K562 (cell line): ENCODE results near the gene GRIA3. TPM values are rescaled to one million over a fixed set of nuclear protein-coding genes. Genes with fewer than 3 reads are reported as not detected.

ENCODE experiments used
- CXXC5 ChIP-seq: fragments of 250-450 bp; sonication (Bioruptor Pico); IDR thresholded peaks from 2 replicates; pipeline ENCODE4 v1.8.0; 2022; ENCODE audit warnings: inconsistent platforms, mild to moderate bottlenecking, moderate library complexity
- FIP1L1 ChIP-seq: fragments of 200-400 bp; formaldehyde crosslinking; IDR thresholded peaks from 2 replicates; pipeline ENCODE4 v1.6.1; 2018; ENCODE audit warnings: mild to moderate bottlenecking, low read depth, low read length; ENCODE audit not compliant: poor library complexity, severe bottlenecking
- GATAD2B ChIP-seq: fragments of 450-650 bp; IDR thresholded peaks from 2 replicates; pipeline ENCODE4 v1.6.1; 2017; ENCODE audit warnings: mild to moderate bottlenecking, borderline replicate concordance
- GTF2B ChIP-seq: IDR thresholded peaks from 2 replicates; pipeline ENCODE4 v1.6.1; 2011; ENCODE audit not compliant: insufficient read length; ENCODE audit errors: extremely low read depth
- HES1 ChIP-seq: fragments of 450-650 bp; IDR thresholded peaks from 2 replicates; pipeline ENCODE4 v1.6.1; 2016; ENCODE audit warnings: low read depth, mild to moderate bottlenecking, moderate library complexity
- LCOR ChIP-seq: sonication (generic); formaldehyde crosslinking; IDR thresholded peaks from 2 replicates; pipeline ENCODE4 v1.8.0; 2022; ENCODE audit warnings: mild to moderate bottlenecking, missing genetic modification reagents
- RREB1 ChIP-seq: fragments of 250-450 bp; sonication (Bioruptor Pico); IDR thresholded peaks from 2 replicates; pipeline ENCODE4 v1.4.0; 2020
- SMAD4 ChIP-seq: fragments of 250-450 bp; sonication (Bioruptor Pico); conservative IDR thresholded peaks from 2 replicates; pipeline ENCODE4 v1.8.0; 2021; ENCODE audit warnings: inconsistent platforms, mild to moderate bottlenecking, moderate library complexity
- TRIM24 ChIP-seq, 2 experiments: fragments of 450-650 bp; IDR thresholded peaks; 2 replicates each; pipeline ENCODE4 v1.6.1; 2016
- ZBTB11 ChIP-seq, 3 experiments: fragments of 200-800 bp in 1 of 3; fragments of 250-450 bp in 1 of 3; fragments of 450-650 bp in 1 of 3; sonication (Bioruptor Pico) in 1 of 3; sonication (Bioruptor generic) in 1 of 3; formaldehyde crosslinking in 1 of 3; IDR thresholded peaks; 2 replicates each; pipeline versions ENCODE4 v1.6.1 to v1.8.0; 2016 to 2022; ENCODE audit warnings: mild to moderate bottlenecking in 2 of 3, missing genetic modification characterization in 2 of 3, missing compliant biosample characterization in 1 of 3, moderate library complexity in 1 of 3
- ZNF512 ChIP-seq: IDR thresholded peaks from 2 replicates; pipeline ENCODE4 v1.6.1; 2016; ENCODE audit warnings: missing genetic modification characterization, missing compliant biosample characterization
- ZNF57 ChIP-seq: fragments of 450-650 bp; formaldehyde crosslinking; IDR thresholded peaks from 2 replicates; pipeline ENCODE4 v1.4.0; 2020; ENCODE audit warnings: mild to moderate bottlenecking, moderate library complexity
- polyA plus RNA-seq, 8 experiments: library from polyadenylated mRNA; depleted of rRNA in 4 of 8; stranded (reverse) in 5 of 8; unstranded in 3 of 8; fragments of >200 nt; fragmentation: Nextera tagmentation in 2 of 8; fragmentation: Illumina TruSeq in 1 of 8; extraction: Ambion mirVana in 2 of 8; extraction: Trizol in 1 of 8; gene quantifications; 2 replicates each; pipeline versions ENCODE4 v1.2.1 to v1.2.3, GENCODE V29; 2011 to 2014; ENCODE audit warnings: inconsistent platforms in 1 of 8, missing spikeins in 1 of 8
- total RNA-seq, 7 experiments: library from RNA; depleted of rRNA in 6 of 7; stranded (reverse); fragments of >200 nt in 6 of 7; fragmentation: Illumina TruSeq in 2 of 7; extraction: Trizol in 2 of 7; gene quantifications; 2 replicates each; pipeline versions ENCODE4 v1.2.1 to v1.2.3, GENCODE V29; 2011 to 2021; ENCODE audit warnings: low replicate concordance in 1 of 7

GRIA3 gene
- total and polyA plus RNA-seq, 9 of the 15 experiments (the other 6 are each of a cell fraction or from before 2014, with no cell fraction given) = 0.10 TPM; not detected in 8

DNA sequence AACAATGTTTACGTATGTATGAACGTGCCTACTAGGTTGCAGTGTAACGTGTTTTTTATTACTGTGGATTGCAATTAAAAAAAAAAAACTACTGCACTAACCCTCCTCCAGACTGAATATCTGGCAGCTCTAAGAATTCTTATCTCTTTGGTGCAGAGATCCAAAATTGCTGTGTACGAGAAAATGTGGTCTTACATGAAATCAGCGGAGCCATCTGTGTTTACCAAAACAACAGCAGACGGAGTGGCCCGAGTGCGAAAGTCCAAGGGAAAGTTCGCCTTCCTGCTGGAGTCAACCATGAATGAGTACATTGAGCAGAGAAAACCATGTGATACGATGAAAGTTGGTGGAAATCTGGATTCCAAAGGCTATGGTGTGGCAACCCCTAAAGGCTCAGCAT, 280.6 kb downstream of the GRIA3 start (continued):
- TF ChIP-seq HES1 (0 out of 2 replicates have a peak, but pooled peaks have one; percentile 38), GATAD2B (no peak), ZBTB11 (CRISPR knock-in tag; IDR thresholded peaks at IDR 0.05) (no peak), CXXC5 (peak; percentile 76), ZNF57 (CRISPR knock-in tag) (no peak), LCOR (CRISPR knock-in tag) (peak; percentile 60; the same call in 1 of the 2 replicates), SMAD4 (CRISPR knock-in tag) (peak; percentile 86), GTF2B (no peak), TRIM24 (IDR thresholded peaks at IDR 0.05) (peak; percentile 83 to 84), RREB1 (CRISPR knock-in tag) (no peak), ZNF512 (tag) (no peak), FIP1L1 (no peak)
